Ovary (tissue), 3 donors: Measurements from ENCODE around the gene DGKA.

ENCODE experiments used
- POLR2A ChIP-seq: fragments of 450-650 bp; IDR thresholded peaks from one replicate; pipeline ENCODE4 v1.6.1; 2017; ENCODE audit warnings: antibody characterized with exemption, mild to moderate bottlenecking, moderate library complexity
- TF ChIP-seq, protein P1 (sequence below), 3 donors: fragments of 450-650 bp in 2 of 3; fragments of 200-600 bp in 1 of 3; IDR thresholded peaks; one replicate each; pipeline versions ENCODE4 v1.5.1 to v1.8.0; 2016 to 2022; ENCODE audit warnings: antibody characterized with exemption in 3 of 3, mild to moderate bottlenecking in 1 of 3
- donor health status: DM: no; HTN: no; CAD: no.

GRCh38 chr12:55979069-55979468, 48.1 kb downstream of the DGKA start:
- no peak for TF ChIP-seq POLR2A
- TF ChIP-seq, protein P1, sequence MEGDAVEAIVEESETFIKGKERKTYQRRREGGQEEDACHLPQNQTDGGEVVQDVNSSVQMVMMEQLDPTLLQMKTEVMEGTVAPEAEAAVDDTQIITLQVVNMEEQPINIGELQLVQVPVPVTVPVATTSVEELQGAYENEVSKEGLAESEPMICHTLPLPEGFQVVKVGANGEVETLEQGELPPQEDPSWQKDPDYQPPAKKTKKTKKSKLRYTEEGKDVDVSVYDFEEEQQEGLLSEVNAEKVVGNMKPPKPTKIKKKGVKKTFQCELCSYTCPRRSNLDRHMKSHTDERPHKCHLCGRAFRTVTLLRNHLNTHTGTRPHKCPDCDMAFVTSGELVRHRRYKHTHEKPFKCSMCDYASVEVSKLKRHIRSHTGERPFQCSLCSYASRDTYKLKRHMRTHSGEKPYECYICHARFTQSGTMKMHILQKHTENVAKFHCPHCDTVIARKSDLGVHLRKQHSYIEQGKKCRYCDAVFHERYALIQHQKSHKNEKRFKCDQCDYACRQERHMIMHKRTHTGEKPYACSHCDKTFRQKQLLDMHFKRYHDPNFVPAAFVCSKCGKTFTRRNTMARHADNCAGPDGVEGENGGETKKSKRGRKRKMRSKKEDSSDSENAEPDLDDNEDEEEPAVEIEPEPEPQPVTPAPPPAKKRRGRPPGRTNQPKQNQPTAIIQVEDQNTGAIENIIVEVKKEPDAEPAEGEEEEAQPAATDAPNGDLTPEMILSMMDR (IDR thresholded peaks at IDR 0.05) = no peak
